ENCODE results near the gene DLGAP4.

DNA sequence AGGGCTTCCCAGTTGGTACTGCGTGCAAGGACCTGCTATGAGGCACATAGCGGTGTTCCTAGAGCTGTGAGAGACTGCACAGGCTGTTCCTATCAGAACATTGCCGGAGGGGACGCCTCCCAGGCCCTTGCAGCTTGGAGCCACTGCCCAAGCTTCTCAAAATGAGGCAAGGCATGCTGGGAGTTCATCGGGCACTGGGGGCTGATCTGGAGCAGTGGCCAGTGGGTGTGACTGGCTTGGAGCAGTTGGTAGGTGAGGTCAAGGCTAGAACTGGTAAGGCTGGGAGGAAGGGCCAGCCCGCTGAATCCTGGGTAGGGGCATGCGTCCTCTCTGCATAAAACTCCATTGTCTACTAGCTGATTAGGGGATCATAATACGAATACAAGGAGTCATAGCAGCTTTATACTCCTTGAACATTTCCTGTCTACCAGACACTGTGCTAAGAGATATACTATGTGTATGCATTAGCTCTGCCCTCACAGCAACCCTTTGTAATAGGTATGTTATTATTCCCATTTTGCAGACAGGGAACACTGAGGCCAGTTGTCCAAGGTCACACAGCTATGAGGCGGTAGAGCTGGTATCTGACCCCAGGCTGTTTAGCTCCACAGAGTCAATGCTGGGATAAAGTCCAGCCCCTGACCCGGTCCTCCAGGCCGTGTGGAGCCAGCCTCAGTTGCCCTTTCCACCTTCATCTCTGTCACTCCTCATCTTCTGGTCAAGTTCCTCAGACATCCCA, 53.7 kb downstream of the DLGAP4 start:
- TF ChIP-seq ZNF274 (IDR thresholded peaks at IDR 0.05; ENCODE audit: low read depth, low read length) (no peak), SUZ12 (IDR thresholded peaks at IDR 0.05; ENCODE audit: extremely low read depth, insufficient read depth, insufficient read length) (no peak), YY1 (IDR thresholded peaks at IDR 0.05; ENCODE audit: insufficient read depth, insufficient read length) (no peak)
